Mesenteric fat pad (tissue), 1 donor: Measurements from ENCODE around the gene PDE4D. TPM values are rescaled to one million over a fixed set of nuclear protein-coding genes. Genes with fewer than 3 reads are reported as not detected.
"Not testable (repeated sequence)": the region's sequence is repeated elsewhere in the genome, so short reads cannot be mapped to it uniquely, and the experiment has no call there.

ENCODE experiments used
- DNase-seq: peaks from one replicate; pipeline ENCODE4 v3.0.0-alpha.2; 2020; ENCODE audit warnings: low spot score
- total RNA-seq: library from RNA; stranded (reverse); fragmentation: NEBNext Ultra II Directional; extraction: Animal tissue kit (Norgen Biotek cat#: 25700); gene quantifications from one replicate; pipeline ENCODE4 v1.2.1, GENCODE V29; 2021
- donor health status: DM: yes; HTN: yes; CAD: no.

PDE4D gene
- total RNA-seq, 1 donor from 2014 or later, result 28.8 TPM

DNA sequence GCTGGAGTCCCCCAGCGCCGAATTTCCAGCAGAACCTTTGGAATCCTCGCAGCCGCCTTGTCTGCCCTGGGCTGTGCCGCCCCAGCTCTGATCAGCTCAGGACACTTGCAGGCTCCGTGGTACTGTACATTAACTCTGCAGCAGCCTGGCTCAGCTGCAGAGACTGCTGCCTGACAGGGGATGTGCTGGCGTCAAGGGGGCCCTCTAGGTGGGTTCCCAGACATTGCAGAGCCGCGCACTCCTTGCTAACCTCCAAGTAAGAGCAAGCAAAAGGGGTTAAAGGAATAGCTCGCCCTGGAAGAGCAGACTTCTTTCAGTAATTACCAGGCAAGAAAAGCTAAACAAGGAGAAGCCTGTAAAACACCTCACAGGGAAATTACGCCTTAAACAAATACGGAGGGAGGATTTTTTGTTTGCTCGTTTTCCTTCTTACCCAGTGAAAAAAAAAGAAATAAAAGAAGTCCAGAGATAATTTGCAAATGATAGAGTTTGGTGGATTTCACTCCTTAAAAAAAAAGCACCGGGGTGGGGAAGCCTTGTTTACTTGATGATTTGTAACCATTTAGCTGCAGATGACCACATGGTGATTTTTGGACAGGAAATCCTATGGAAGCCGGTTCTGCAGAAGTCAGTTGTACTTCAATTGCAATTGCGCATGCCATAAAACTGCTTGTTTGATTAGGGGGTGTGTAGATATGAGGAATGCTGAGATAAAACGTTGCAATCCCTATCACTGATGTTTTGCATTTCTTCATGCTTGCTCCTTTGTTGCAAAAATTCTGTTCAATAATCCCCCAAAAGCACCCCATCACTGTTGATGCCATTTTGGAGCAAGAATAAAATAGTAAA is 305.8 kb downstream of the PDE4D start:
- no peak for DNase-seq

DNA sequence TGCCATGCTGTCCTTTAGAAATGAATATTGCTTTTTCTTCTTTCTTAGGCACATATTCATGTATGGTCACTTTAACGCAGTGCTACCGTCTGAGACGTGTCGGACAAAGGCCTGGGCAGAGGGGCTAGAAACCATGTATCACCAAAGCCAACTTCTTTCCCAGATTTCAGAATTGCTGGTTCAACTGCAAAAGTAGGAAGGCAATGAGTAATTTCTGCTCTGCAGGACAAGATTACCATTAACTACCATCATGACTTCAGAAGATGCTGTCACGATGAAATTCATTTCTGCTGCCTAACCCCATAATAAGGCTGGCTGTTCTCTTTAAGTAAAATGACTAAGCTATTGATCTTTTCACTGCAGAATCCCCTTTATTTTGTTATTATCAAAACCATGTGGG is 306.7 kb downstream of the PDE4D start:
- no peak for DNase-seq

DNA sequence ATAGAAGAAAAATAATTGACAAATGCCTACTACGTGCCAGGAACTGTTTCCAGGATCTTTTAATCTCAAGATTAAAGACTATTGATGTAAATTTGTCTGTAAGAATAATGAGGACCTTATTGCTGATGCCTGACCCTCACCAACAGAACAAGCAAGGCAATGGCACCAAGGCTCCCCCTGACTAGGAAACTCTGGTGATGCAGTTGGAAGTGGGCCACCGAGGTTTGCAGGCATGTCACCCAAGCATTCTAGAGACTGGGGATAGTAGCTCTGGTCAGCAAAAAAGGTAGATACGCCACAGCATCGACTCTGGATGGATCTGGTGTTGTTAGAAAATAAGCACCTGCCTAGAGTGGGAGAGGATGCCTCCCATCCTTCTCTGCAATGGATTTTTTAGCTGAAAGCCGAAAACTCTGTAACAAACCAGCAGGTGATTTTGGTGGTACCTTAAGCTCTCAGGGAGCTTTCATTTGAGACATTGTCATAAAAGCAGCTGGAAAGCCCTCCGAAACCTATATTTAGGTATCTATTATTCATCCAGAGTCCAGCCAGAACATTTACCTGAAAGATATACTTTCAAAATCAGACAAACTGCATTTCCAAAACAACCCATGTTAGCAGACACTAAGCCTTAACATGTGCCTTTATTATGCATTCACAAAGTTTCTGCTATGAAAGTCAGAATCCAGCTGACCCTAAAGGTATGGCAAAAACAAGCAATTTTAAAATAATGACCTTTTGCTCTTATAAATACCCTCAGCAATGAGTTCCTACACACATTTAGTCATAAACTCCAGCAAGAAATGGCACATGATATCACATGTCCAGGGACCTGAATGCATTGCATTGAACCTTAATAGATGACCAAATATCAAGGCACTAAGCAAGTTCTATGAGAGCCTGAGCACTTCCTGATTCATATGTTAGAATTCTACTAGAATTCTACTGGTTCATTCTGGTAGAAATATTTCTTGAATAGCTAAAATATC is 308.4 kb downstream of the PDE4D start:
- no peak for DNase-seq

DNA sequence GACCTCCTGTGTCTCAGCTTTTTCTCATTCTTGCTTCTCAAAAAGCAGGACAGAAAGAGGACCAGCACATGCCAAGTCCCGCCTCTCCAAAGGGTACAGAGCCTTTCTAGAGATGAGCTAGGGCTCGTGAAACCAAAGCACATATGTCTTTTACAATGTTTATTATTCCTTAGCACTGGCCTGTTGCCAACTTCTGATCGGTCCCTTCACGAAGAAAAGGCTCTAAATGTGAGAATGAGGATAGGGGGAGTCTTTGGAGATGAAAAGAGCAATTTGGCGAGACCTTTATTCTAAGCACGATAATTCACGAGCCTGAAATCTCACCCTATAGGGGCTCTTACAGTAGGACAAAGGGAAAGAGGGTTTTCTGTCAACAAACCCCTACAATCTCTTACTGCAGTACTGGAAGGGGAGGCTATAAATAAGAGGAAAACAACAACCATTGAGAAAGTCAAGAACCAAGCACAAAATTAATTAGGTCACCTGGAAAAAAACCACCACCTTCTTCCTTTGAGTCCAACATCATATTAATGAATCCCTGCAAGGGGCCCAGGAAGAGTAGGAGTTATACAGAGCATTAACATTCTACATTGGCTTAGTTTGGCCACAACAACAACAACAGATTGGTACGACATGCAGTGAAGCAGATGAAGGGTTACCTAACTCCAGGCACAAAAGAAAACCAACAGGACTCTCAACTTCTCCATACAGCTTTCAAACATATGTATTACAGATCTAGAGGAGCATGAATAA is 309.5 kb downstream of the PDE4D start:
- no peak for DNase-seq

DNA sequence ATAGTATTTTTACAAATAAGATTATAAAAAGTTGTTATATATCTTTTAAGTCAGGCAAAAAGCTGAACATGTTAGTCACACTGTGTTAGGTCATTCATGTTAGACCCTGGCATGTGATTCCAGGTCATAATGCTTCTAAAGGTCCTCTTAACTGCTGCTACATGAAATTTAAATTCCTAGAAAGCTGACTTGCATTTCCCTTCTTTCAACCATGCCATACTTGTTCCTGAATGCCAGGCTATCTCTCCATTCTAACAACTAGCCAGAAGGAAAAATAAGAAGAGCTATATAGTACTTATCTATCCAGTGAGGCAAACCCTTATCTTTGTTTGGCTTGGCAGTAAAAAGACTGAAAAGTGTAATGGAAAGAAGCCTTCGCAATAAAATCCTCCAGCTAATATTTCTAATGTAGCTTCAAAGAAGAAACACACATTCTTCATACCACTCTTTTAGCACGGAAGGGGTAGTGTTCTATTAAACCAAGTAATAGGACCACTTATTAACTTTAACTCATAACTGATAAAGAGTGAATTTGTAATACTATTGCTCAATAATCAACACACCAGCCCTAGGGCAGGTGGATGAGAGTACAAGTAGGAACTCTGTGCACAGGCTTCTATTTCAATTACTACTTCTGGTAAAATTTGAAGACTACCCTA is 310.2 kb downstream of the PDE4D start:
- no peak for DNase-seq

DNA sequence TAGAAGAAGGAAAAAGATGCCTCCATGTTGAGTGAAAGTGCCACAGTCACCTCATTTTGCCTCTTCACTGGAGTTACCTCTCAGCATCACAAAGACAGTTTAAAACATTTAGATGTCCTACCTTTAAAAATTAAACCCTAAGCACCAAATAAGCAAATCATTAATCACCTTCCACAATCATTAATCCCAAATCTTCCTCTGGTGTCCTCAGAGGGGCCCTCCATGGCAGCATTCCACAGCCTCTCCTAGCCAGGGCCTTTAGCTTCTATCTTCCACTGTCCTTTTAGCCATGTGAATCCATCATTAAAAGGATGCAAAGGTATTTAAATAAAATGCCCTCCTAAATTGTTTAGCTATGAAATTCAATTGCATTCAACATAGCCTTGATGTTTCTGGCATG is 310.8 kb downstream of the PDE4D start:
- DNase-seq, result no peak

DNA sequence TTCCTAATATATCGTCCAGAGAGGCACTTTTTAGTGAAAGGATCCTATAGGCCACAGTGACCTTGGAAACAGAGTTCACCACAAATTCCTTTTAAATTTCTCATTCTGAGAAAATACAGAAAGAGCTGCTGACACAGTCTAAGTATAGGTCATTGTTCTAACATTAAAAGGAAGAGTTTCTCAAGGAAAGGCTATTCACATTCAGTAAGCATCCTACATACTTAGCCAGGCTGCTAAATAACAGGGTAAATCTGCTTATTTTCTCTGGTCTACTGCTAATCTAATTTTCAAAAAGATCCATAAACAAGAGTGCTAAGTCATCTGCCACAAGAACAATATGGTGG is 313.7 kb downstream of the PDE4D start:
- no peak for DNase-seq

DNA sequence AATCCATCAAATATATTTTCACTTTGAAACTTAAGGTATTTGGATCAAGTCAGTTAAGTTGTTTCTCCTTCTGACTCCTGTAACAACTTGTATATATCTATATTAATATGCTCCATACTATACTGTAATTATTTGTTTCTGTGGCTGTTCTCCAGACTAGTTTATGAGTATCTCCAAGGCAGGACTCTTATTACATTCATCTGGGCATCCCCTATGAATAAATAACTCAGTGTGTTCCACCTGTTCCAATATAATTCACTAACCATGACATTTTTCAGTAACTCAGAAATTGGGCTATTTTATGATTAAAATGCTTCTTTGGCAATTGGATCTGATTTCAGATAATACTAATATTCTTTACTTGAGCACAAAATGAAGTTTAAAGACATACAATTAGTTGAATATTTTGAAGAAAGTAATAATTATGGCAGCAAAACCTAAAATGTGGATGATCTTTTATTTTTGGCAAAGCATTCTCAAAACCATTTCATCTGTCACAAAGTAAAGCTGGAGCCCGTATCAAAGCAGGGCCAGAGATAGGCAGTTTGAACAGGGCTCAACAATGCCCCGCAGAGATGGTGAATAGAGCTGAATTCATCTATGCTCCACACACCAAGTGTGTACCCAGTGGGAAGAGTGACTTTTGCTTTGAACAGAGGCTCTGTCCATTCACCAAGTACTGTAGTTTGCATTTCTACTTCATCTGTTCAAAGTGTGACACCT is 314.3 kb downstream of the PDE4D start:
- no peak for DNase-seq

DNA sequence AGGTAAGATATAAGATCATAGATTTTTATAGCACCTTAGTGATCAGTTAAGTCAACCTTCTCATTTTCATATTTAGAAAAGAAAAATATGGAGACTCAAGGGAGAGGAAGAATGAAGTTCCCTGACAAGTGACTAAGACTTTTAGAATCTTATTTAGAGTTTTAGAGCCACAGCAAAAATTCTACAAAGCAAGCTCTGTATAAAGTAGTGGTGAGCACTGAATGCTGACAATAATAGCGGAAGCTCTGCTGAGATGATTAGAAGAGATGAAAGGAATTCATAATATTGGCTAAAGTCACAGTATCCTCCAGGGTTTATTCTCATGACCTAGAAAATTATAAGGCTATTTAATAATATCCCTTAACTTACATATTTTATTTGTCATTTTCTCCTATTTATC is 316.0 kb downstream of the PDE4D start:
- no peak for DNase-seq

DNA sequence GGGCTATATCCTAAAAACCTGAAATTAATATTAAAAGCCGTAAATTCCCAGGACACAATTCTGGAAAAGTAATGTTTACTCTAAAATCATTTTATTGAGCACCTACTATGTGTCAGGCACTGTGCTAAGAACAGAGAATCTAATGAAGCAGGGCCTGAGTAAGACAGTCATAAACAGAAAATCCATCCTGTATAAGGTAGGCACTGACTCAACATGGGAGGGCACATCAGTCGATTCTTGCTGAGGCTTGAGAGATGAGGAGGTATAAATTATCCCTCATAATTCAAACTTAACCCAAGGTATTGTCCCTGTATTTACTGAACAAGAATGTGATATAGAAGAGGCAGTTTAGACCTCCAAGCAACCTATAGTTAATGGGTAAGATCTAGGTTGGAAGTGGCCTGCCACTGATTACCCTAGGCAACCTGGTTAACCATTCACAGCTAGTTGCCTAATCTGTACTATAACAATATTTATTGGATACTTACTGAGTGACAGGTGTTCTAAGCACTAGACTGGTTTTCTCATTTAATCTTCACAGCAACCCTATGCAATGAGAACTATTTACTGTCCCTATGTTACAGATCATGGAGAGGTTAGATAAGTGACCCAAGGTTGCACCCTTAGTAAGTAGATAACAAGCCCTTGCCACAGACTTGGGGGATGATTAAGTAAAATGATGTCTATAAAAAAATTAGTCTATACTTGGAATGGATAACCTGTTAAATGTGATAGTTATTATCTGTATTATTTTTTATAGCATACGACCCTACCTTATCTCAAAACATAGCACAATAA is 317.7 kb downstream of the PDE4D start:
- DNase-seq, result no peak

DNA sequence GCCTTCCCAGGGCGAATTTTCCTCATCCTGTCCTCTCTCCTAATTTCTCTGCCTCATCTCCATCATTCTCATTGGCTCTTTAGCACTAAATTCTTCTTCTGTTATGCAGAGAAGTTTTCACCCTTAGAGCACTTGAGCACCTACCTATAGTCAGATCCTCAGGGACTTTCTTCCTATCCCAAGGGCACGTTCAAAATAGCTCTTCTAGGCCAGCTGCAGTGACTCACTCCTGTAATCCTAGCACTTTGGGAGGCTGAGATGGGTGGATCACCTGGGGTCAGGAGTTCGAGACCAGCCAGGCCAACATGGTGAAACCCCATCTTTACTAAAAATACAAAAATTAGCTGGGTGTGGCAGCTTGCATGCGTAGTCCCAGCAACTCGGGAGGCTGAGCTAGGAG is 320.0 kb downstream of the PDE4D start:
- DNase-seq, result not testable (repeated sequence)

DNA sequence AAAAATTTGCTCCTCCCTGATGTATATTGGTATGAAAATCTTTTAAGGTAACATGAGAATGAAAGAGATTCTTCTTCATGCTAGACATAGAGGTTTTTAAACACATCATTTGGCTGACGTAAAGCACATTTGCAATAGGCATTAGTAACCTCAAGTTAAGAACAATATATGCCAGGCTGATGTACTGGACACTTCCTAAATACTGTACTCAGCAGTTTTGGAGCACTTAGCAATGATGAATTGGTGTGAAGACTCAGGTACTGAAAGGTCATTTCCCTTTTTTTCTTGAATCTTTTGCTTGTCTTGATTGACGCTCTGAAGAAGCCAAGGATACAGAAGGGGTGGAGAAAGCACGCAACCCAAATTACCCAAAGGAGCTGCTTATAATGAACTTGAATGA is 322.5 kb downstream of the PDE4D start:
- no peak for DNase-seq

DNA sequence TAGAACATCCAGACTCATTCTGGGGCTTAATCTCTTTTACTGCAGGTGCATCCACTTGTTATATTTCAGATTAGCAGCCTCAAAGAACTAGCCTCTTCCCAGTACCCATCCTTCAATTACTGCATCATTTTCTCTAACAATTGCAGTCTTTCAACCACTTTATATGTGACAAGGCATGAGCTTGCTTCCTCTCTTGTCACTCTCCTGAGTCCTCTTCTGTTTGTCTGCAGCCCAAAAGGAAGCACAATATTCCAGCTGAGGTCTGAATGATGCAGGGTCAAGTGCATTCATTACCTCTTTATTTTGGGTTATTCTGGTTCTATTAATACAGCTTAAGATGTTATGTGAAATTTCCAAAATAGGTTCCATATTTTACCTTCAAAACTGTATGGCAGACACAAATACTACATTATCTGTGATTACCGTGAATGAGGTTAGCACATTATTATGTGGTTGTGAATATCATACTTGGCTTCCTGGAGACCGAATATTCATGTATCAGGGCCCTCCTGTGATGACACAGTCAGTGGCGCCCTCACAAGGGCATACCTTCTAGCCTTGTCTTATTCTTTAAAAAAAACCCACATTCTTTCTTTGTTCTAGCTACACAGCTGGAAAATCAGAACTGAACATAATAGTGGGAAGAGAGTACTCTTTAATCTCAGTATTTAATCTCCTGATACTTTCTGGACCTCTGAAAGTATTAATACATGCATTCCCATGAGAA is 323.8 kb downstream of the PDE4D start:
- no peak for DNase-seq

DNA sequence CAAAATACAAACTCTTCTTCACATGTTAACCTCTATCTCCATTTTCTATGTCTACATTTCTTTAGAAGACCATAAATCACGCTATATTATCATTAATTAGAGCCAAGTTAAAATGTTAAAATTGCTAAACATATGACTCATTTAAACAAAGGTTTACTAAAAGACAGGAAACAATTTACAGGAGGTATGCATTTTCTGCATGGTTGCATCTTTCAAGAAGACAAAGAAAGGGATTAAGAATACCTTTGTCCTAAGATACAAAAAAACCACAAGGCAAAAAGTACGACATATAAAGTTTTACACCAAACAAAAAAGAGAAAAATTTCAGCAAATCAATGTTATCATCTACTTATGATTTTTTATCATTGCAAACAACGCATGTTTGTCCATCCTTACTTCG is 324.4 kb downstream of the PDE4D start:
- DNase-seq, result no peak

DNA sequence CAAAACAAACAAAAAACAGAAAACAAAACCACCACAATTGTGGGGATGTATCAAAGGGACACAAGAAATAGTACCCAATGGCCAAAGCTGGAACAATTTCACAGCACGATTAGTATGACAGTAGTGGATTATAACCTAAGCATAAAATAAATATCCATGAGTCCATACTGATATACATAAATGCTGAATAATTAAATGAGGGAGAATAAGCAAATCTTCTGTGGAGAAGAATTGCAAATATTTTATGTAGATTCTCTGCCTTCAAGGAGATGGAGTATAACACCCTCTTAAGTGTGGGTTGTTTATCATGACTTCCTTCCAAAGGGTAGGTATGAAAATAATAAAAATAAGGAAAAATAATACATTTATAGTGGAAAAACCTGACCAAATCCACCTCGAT is 325.4 kb downstream of the PDE4D start:
- no peak for DNase-seq

DNA sequence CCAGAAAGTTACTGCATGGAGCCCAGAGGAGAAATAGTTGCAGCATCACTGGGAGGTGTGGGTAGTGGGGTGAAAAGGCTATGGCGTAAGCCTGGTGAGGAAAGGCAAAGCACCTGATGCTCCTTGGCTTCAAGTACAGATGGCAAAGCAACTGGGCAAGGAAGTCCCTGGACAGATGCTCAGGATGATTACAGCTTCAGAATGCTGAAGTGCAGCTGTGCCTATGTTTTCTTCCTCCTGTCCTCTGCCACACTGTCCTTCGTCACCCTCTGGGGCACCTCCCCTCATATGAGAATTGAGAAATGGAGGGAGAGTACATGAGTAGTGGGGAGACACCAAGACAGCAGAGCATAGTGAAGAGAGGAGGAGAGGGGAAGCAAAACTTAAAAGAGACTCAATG is 328.0 kb downstream of the PDE4D start:
- DNase-seq, result no peak

DNA sequence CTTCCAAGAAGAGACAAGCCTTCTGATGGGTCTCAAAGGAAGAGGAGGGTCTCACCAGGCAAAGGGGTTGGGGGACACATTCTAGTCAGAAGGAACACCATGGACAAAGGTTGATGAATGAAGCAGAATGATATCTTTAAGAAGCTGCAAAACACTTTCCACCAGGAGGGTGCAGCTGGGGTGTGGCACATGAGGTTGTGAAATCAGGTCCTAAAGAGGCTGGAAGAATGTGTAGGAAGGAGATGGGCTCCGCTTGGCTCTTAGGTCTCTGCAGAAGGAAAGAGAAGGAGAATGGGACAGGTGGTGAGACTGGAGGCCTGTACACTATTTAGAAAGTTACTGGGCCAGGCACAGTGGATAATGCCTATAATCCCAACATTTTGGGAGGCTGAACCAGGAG is 328.6 kb downstream of the PDE4D start:
- no peak for DNase-seq

DNA sequence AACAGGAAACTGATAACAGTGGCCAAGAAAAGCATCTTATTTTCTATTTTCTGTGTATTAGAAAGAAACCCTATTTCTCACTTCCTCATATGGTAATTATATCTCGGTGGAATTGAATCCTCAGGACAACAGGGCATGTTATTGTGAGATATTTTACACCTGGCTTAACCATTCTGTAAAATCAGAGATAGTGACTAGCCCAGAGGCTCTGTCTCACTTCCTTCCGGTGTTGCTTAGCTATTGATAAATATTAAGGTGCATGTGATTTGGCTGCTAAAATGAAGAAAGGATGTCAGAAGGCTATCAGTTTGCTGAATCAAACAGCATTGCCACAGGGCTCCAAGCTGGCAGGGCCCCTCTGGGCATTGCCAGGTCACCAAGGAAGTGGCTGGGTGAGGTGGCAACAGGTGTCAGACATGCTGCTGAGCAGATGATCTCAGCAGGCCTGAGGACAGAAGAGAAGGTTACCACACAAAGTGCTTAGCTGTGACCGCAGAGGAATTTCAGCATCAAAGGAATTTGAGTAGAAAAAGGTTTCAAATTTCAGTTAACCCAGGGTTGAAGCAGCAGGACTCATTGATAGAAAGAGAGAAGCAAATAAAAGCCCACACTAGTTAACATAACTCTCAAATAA is 330.7 kb downstream of the PDE4D start:
- DNase-seq, result no peak
